Heart right ventricle (tissue), 16 donors: Measurements from ENCODE around the gene SAP130. TPM values are rescaled to one million over a fixed set of nuclear protein-coding genes. Genes with fewer than 3 reads are reported as not detected.

Experiments
- ATAC-seq, 8 donors: fragments of 200-7000 bp; cut with Tn5 transposase; one replicate each; pipeline ENCODE4 v1.9.1; 2020; ENCODE audit warnings: mild to moderate bottlenecking in 8 of 8, moderate library complexity in 8 of 8, moderate number of reproducible peaks in 1 of 8
- DNase-seq, 2 donors: peaks; one replicate each; pipeline ENCODE4 v3.0.0-alpha.2; 2020
- H3K27ac ChIP-seq, 10 donors: fragments of 200-600 bp; sonication (generic) in 2 of 10; one replicate each; pipeline versions ENCODE4 v1.5.0 to v1.8.0; 2020 to 2022; ENCODE audit warnings: mild to moderate bottlenecking in 3 of 10
- H3K27me3 ChIP-seq, 7 donors: fragments of 200-600 bp; one replicate each; pipeline ENCODE4 v1.8.0; 2021 to 2022; ENCODE audit warnings: mild to moderate bottlenecking in 2 of 7
- H3K36me3 ChIP-seq, 9 donors: fragments of 200-600 bp; sonication (generic) in 1 of 9; one replicate each; pipeline versions ENCODE4 v1.5.0 to v1.8.0; 2020 to 2022; ENCODE audit warnings: mild to moderate bottlenecking in 2 of 9
- H3K4me1 ChIP-seq, 9 donors: fragments of 200-600 bp; sonication (generic) in 1 of 9; one replicate each; pipeline versions ENCODE4 v1.5.0 to v1.8.0; 2020 to 2022; ENCODE audit warnings: mild to moderate bottlenecking in 4 of 9
- H3K4me3 ChIP-seq, 10 donors: fragments of 200-600 bp; sonication (generic) in 2 of 10; one replicate each; pipeline versions ENCODE4 v1.5.0 to v1.8.0; 2020 to 2022; ENCODE audit warnings: mild to moderate bottlenecking in 7 of 10, moderate library complexity in 2 of 10
- H3K9me3 ChIP-seq, 11 donors: fragments of 200-600 bp in 10 of 11; sonication (generic) in 2 of 11; one replicate each; pipeline versions ENCODE4 v1.5.0 to v1.8.0; 2013 to 2022; ENCODE audit warnings: mild to moderate bottlenecking in 2 of 11, control low read depth in 1 of 11, moderate library complexity in 1 of 11
- WGBS, 2 donors: extraction: QIAGEN DNeasy Blood & Tissue Kit; methylation state at CpG; one replicate each; pipeline ENCODE4 v1.1.7; 2013; ENCODE audit warnings: inconsistent platforms in 1 of 2; 5-methylcytosine and 5-hydroxymethylcytosine counted together
- intact Hi-C, 10 donors: fragments of 100-400 bp; cut with DNase I; formaldehyde crosslinking; loops; one replicate each; pipeline versions ENCODE4 v1.11.1 to v1.14.2; 2022
- polyA plus RNA-seq, 2 donors: library from polyadenylated mRNA; stranded (reverse); fragments of 200-250 nt; gene quantifications; one replicate each; pipeline ENCODE4 v1.2.3, GENCODE V29; 2013
- total RNA-seq, 10 donors: library from RNA; stranded (reverse); fragmentation: NEBNext Ultra II Directional in 3 of 10; extraction: Animal tissue kit (Norgen Biotek cat#: 25700) in 3 of 10; gene quantifications; one replicate each; pipeline versions ENCODE4 v1.2.1 to v1.2.4, GENCODE V29; 2021 to 2023
- TF ChIP-seq, protein P1 (sequence below), 9 donors: fragments of 200-600 bp; sonication (generic) in 2 of 9; IDR thresholded peaks; one replicate each; pipeline versions ENCODE4 v1.5.0 to v1.8.0; 2021 to 2022; ENCODE audit warnings: antibody characterized with exemption in 9 of 9, mild to moderate bottlenecking in 5 of 9, moderate library complexity in 1 of 9
- donor health status: Arrhythmogenic right ventricular cardiomyopathy.
- donor health status: ischemic (EF 13 %, LVEDD 7.1; RV severe dilation, severe dysfunction).
- donor health status: healthy with polysubstance abuse.
- donor health status: DM: no; HTN: yes; CAD: no.
- donor health status: DM: no; HTN: no; CAD: no.
- donor health status: ischemic (EF 25% LVEDD 6.9; RV normal size, moderate dysfunction).
- donor health status: ischemic (EF 25% LVEDD 5.7; RV mildly dilated, moderate dysfunction).
- donor health status: healthy.
- donor health status: DM: yes; HTN: yes; CAD: no.
- donor health status: Ischemic cardiomyopathy.
- donor health status: ischemic (EF 35%, LVEDD 5.7; RV mildly dilated, moderate dysfunction).
- donor health status: nonischemic (EF 11% LVEDD 7.7; RV severe dilation, severe dysfunction).
- donor health status: DM: yes; HTN: yes; CAD: no.
- donor health status: PGD.
- donor health status: ischemic (EF 29% LVEDD 5.4; RV normal size, mild dysfunction).
- donor health status: nonischemic (EF 23%, LVEDD 6.1; RV moderate dilation, normal function).

SAP130 gene
- total and polyA plus RNA-seq, 12 donors: 4.8 to 20.4 (median 16.6) TPM

DNA sequence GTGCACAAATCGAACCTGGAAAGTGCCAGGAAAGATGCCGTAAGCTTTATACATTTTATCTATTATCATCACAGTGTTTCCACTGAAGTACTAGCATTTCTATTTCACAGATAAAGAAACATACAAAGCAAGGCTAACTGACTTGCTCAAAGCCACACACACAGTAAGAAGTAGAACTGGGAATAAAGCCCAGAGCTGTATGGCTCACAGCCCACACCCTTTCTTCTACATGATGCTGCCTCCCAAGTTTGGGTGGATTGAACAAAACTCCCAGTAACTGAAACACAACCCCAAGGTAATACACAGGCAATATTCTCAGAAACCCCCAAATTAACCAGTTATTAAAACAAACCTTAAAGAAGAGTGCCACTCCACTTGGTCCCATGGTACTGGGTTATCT, 11.2 kb downstream of the SAP130 start:
- DNase-seq: no peak
- no peaks in the 10 kb centered on the region for H3K9me3 ChIP-seq
- WGBS, 2 donors: 48% methylated on average over 2 of the region's 2 CpGs
- peak in 3 of 8 donors; percentile 17 to 65 (median 56) for ATAC-seq
- intact Hi-C loops: no loop called here
- H3K4me1 ChIP-seq: no peaks in the 10 kb centered on the region
- no peaks in the 10 kb centered on the region for H3K27me3 ChIP-seq
- TF ChIP-seq, protein P1, sequence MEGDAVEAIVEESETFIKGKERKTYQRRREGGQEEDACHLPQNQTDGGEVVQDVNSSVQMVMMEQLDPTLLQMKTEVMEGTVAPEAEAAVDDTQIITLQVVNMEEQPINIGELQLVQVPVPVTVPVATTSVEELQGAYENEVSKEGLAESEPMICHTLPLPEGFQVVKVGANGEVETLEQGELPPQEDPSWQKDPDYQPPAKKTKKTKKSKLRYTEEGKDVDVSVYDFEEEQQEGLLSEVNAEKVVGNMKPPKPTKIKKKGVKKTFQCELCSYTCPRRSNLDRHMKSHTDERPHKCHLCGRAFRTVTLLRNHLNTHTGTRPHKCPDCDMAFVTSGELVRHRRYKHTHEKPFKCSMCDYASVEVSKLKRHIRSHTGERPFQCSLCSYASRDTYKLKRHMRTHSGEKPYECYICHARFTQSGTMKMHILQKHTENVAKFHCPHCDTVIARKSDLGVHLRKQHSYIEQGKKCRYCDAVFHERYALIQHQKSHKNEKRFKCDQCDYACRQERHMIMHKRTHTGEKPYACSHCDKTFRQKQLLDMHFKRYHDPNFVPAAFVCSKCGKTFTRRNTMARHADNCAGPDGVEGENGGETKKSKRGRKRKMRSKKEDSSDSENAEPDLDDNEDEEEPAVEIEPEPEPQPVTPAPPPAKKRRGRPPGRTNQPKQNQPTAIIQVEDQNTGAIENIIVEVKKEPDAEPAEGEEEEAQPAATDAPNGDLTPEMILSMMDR (IDR thresholded peaks at IDR 0.05): no peak
- peaks cover 0 to 97% (median 48%) of the 10 kb centered on the region in 9 donors for H3K36me3 ChIP-seq
- H3K4me3 ChIP-seq: no peak overlapping the region
- no peak overlapping the region for H3K27ac ChIP-seq

DNA sequence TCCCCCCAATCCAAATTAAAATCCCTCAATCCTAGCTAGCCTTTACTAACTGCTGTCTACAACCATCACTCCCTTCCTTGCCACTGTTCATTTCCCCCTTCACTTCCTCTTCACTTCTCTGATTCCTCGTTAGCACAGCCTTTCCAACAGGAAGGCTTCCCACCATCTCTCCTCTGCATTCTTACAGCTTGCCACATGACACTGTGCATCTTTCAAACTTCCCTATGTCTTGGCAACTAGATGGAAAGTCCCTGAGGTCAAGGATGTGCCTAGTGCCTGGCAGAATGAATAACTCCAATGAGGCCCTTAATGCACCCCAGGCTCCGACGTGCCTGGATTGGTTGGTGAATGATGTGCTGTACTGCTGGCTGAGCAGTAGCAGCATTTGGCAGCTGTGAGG, 15.2 kb downstream of the SAP130 start:
- Histone ChIP-seq H3K9me3 (no peaks in the 10 kb centered on the region), H3K4me1 (no peaks in the 10 kb centered on the region), H3K4me3 (no peak overlapping the region), H3K36me3 (peaks cover 0 to 100% (median 85%) of the 10 kb centered on the region in 9 donors), H3K27ac (no peak overlapping the region), H3K27me3 (no peaks in the 10 kb centered on the region)
- TF ChIP-seq, protein P1 (IDR thresholded peaks at IDR 0.05): no peak
- ATAC-seq (no peak), DNase-seq (no peak)
- intact Hi-C loops: no loop called here
- WGBS, 2 donors: 87 to 90% methylated on average over 3 of the region's 3 CpGs

DNA sequence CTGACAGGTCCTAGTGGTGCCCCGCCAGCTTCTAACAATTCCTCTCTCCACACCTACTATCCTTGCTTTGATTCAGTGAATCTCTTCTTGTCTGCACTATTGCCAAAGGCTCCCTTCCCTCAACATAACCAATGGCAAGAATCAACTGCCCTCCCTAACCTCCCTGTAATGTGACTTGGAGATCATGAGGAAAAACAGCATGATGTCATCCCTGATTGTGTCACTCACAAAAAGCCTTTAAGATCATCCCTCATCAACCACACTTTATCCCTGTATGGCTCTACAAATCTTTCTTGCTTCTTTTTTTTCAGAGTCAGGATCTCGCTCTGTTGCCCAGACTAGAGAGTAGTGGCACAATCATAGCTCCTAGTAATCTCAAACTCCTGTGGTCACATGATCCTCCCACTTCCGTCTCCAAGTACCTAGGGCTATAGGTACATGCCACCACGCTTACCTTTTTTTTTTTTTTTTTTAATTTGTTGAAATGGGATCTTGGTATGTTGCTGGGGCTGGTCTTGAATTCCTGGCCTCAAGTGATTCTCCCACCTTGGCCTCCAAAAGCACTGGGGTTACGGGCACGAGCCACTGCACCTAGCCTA, 19.7 kb downstream of the SAP130 start:
- Histone ChIP-seq H3K9me3 (no peaks in the 10 kb centered on the region), H3K36me3 (peaks cover 0 to 100% (median 71%) of the 10 kb centered on the region in 9 donors), H3K27ac (no peak overlapping the region), H3K4me3 (no peak overlapping the region), H3K4me1 (no peaks in the 10 kb centered on the region), H3K27me3 (no peaks in the 10 kb centered on the region)
- DNase-seq: no peak
- TF ChIP-seq, protein P1 (IDR thresholded peaks at IDR 0.05): no peak
- intact Hi-C loops: no loop called here
- 90 to 97% methylated on average over 6 of the region's 6 CpGs for WGBS, 2 donors
- ATAC-seq: no peak

DNA sequence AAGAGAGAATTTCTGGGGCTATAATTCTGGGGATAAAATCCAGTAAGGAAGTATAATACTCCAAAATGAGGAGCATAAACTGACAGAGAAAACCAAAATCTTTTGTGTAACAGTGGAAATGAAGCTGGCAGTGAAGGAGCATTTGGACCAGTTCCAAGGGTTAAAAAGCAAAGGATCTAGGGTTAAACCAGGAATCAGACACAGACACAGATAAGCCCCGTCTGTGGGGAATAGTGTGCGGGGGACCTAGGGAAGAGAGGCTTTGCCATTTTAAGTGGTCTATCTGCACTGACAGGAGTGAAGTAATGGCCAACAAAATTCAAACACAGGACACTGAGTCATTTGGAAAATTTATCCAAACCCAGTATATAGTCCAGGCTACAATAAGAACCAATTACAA, 23.4 kb downstream of the SAP130 start:
- H3K27ac ChIP-seq: no peak overlapping the region
- DNase-seq (no peak), ATAC-seq (no peak)
- no peaks in the 10 kb centered on the region for H3K9me3 ChIP-seq
- intact Hi-C loops: no loop called here
- peaks cover 0 to 100% (median 69%) of the 10 kb centered on the region in 9 donors for H3K36me3 ChIP-seq
- no peaks in the 10 kb centered on the region for H3K27me3 ChIP-seq
- WGBS, 2 donors: 56 to 63% methylated on average over 2 of the region's 2 CpGs
- H3K4me1 ChIP-seq: no peaks in the 10 kb centered on the region
- H3K4me3 ChIP-seq: no peak overlapping the region
- TF ChIP-seq, protein P1 (IDR thresholded peaks at IDR 0.05): no peak
